ENCODE results near the gene CCR2. TPM values are rescaled to one million over a fixed set of nuclear protein-coding genes. Genes with fewer than 3 reads are reported as not detected.
"Not testable (repeated sequence)": the region's sequence is repeated elsewhere in the genome, so short reads cannot be mapped to it uniquely, and the experiment has no call there.

Gene CCR2
- polyA plus RNA-seq, 3 donors = 20.5 to 181 (median 145) TPM

DNA sequence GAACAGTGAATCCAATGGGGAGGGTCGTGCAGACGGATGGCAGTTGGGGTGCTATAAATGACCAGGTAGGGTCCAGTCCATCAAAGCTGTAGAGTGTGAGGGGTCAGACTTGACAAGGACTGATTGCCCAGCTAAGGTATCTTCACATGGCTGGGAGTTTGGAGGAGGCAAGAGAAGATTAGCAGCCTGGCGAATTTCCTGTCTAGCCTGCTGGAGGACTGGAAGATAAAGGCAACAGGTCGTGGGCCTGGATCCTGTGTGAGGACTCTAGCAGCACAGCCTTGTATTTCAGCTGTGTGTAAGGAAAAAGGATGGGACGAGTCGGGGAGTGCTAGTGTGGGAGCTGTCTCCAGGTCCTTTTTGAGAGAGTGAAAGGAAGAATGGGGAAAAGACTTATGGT lies 35.4 kb downstream of the CCR2 start:
- TF ChIP-seq, protein P1, sequence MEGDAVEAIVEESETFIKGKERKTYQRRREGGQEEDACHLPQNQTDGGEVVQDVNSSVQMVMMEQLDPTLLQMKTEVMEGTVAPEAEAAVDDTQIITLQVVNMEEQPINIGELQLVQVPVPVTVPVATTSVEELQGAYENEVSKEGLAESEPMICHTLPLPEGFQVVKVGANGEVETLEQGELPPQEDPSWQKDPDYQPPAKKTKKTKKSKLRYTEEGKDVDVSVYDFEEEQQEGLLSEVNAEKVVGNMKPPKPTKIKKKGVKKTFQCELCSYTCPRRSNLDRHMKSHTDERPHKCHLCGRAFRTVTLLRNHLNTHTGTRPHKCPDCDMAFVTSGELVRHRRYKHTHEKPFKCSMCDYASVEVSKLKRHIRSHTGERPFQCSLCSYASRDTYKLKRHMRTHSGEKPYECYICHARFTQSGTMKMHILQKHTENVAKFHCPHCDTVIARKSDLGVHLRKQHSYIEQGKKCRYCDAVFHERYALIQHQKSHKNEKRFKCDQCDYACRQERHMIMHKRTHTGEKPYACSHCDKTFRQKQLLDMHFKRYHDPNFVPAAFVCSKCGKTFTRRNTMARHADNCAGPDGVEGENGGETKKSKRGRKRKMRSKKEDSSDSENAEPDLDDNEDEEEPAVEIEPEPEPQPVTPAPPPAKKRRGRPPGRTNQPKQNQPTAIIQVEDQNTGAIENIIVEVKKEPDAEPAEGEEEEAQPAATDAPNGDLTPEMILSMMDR (IDR thresholded peaks at IDR 0.05) = no peak

DNA sequence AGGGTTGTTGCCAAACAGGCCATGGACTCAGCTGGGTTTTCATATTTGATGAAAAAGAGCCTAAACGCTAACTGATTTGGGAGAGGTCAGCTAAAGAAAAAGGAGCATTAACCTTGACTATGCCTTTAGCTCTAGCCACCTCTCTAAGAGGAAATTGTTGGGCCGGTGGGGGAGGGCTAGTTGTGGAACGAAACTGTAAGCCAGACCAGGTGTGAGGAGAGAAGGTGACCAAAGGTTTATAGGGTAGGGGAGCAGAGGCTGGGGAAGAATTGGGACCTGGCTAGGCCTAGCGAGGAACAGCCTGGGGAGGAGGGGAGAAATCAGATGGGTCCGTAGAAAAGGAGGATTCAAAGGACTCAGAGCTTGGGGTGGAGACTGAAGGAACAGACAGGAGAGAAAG lies 37.6 kb downstream of the CCR2 start:
- H3K9me3 Mint-ChIP-seq; DNase-seq; H3K4me3 Mint-ChIP-seq; H3K36me3 Mint-ChIP-seq; H3K9me3 ChIP-seq (replicated peaks in 1 of 2; ENCODE audit: control insufficient read depth in 1 of 2, insufficient read depth in 1 of 2, low read length in 2 of 2); H3K27ac Mint-ChIP-seq; H3K4me2 ChIP-seq (replicated peaks; ENCODE audit: extremely low read depth, low read length, poor library complexity, severe bottlenecking); H3K27me3 Mint-ChIP-seq (ENCODE audit: low read depth in 3 of 3); H3K27ac ChIP-seq (ENCODE audit: low read depth in 1 of 2, low read length in 2 of 2); H3K79me2 ChIP-seq (ENCODE audit: insufficient read depth, low read length); H3K9ac ChIP-seq (ENCODE audit: insufficient read depth, low read length, poor library complexity, severe bottlenecking); H3K27me3 ChIP-seq (ENCODE audit: control insufficient read depth in 2 of 2, insufficient read depth in 2 of 2, low read length in 2 of 2); H4K20me1 ChIP-seq (ENCODE audit: insufficient read depth, low read length); H3K4me3 ChIP-seq (replicated peaks in 1 of 3; ENCODE audit: low read depth in 2 of 3, low read length in 3 of 3); H2AFZ ChIP-seq (ENCODE audit: insufficient read depth, low read depth, low read length, poor library complexity, severe bottlenecking); intact Hi-C loops (cut with micrococcal nuclease); H3K36me3 ChIP-seq (replicated peaks in 1 of 2; ENCODE audit: control insufficient read depth in 1 of 2, insufficient read depth in 2 of 2, low read length in 2 of 2): not testable (repeated sequence)
- H3K4me1 ChIP-seq (ENCODE audit: control insufficient read depth in 1 of 2, insufficient read depth in 2 of 2, low read length in 2 of 2) = peaks cover 31 to 39% of the 10 kb centered on the region in 2 donors
- 97% methylated on average over 4 of the region's 5 CpGs for WGBS (ENCODE audit: insufficient coverage)
- peaks cover 42% of the 10 kb centered on the region for H3K4me1 Mint-ChIP-seq

More for the DNA sequence above, 35.4 kb downstream of the CCR2 start:
- WGBS (ENCODE audit: insufficient coverage) = 97% methylated on average over 6 of the region's 6 CpGs
- H3K4me2 ChIP-seq (replicated peaks; ENCODE audit: extremely low read depth, low read length, poor library complexity, severe bottlenecking) = no peak overlapping the region
- peaks cover 0 to 9% of the 10 kb centered on the region in 2 donors for H3K9me3 ChIP-seq (replicated peaks in 1 of 2; ENCODE audit: control insufficient read depth in 1 of 2, insufficient read depth in 1 of 2, low read length in 2 of 2)
- H3K4me3 ChIP-seq (replicated peaks in 1 of 3; ENCODE audit: low read depth in 2 of 3, low read length in 3 of 3) = no peak overlapping the region
- Mint-ChIP-seq H3K36me3 (no peaks in the 10 kb centered on the region), H3K9me3 (peaks cover 0 to 2% (median 0%) of the 10 kb centered on the region in 7 donors), H3K4me3 (no peak overlapping the region), H3K27me3 (ENCODE audit: low read depth in 3 of 3) (peaks cover 0 to 4% (median 0%) of the 10 kb centered on the region in 3 donors), H3K4me1 (peaks cover 27% of the 10 kb centered on the region), H3K27ac (no peak overlapping the region)
- intact Hi-C loops (cut with micrococcal nuclease) = no loop called here
- H3K27me3 ChIP-seq (ENCODE audit: control insufficient read depth in 2 of 2, insufficient read depth in 2 of 2, low read length in 2 of 2) = no peaks in the 10 kb centered on the region
- H3K79me2 ChIP-seq (ENCODE audit: insufficient read depth, low read length) = no peaks in the 10 kb centered on the region
- peaks cover 20 to 24% of the 10 kb centered on the region in 2 donors for H3K4me1 ChIP-seq (ENCODE audit: control insufficient read depth in 1 of 2, insufficient read depth in 2 of 2, low read length in 2 of 2)
- H2AFZ ChIP-seq (ENCODE audit: insufficient read depth, low read depth, low read length, poor library complexity, severe bottlenecking) = no peak overlapping the region
- H4K20me1 ChIP-seq (ENCODE audit: insufficient read depth, low read length) = no peaks in the 10 kb centered on the region
- no peaks in the 10 kb centered on the region for H3K36me3 ChIP-seq (replicated peaks in 1 of 2; ENCODE audit: control insufficient read depth in 1 of 2, insufficient read depth in 2 of 2, low read length in 2 of 2)
- DNase-seq = no peak
- no peak overlapping the region for H3K27ac ChIP-seq (ENCODE audit: low read depth in 1 of 2, low read length in 2 of 2)
- no peak overlapping the region for H3K9ac ChIP-seq (ENCODE audit: insufficient read depth, low read length, poor library complexity, severe bottlenecking)

All from CD14-positive monocyte (primary cell).